Right lung (tissue), 5 donors: ENCODE results near the gene MECP2. TPM values are rescaled to one million over a fixed set of nuclear protein-coding genes. Genes with fewer than 3 reads are reported as not detected.

Experiments
- DNase-seq, 2 donors: peaks; one replicate each; pipeline ENCODE4 v3.0.0-alpha.2; 2013
- polyA plus RNA-seq, 5 donors: library from polyadenylated mRNA; unstranded; fragments of 120-200 nt; gene quantifications; one replicate each; pipeline versions ENCODE4 v1.2.1 to v1.2.3, GENCODE V29; 2013; ENCODE audit warnings: inconsistent platforms in 1 of 5, low replicate concordance in 1 of 5; ENCODE audit not compliant: insufficient read length in 5 of 5, insufficient read depth in 1 of 5

The MECP2 gene
- polyA plus RNA-seq, 5 donors = 24.2 to 32.5 (median 32.3) TPM

GRCh38 chrX:154019061-154019621, 78.4 kb downstream of the MECP2 start:
- no peak for DNase-seq

- DNase-seq = no peak
Measured at GRCh38 chrX:154018518-154019060, 78.9 kb downstream of the MECP2 start.

GRCh38 chrX:154017766-154018517, 79.6 kb downstream of the MECP2 start:
- DNase-seq = no peak

- no peak for DNase-seq
Measured at GRCh38 chrX:154016366-154017076, 81.0 kb downstream of the MECP2 start.

GRCh38 chrX:154015581-154016264, 81.8 kb downstream of the MECP2 start:
- DNase-seq = no peak

GRCh38 chrX:154014429-154015380, 82.8 kb downstream of the MECP2 start:
- DNase-seq = no peak

- peak in 1 of 2 donors; percentile 33 for DNase-seq
Measured at GRCh38 chrX:154013614-154014360, 83.7 kb downstream of the MECP2 start.

- no peak for DNase-seq
Measured at GRCh38 chrX:154013001-154013421, 84.5 kb downstream of the MECP2 start.

GRCh38 chrX:154012336-154012991, 85.1 kb downstream of the MECP2 start:
- DNase-seq = no peak

GRCh38 chrX:154011376-154012335, 85.9 kb downstream of the MECP2 start:
- DNase-seq = no peak

GRCh38 chrX:154010330-154011087, 87.0 kb downstream of the MECP2 start:
- DNase-seq = no peak

GRCh38 chrX:154008521-154008920, 89.0 kb downstream of the MECP2 start:
- no peak for DNase-seq

- no peak for DNase-seq
Measured at GRCh38 chrX:154006947-154007346, 90.6 kb downstream of the MECP2 start.

- DNase-seq = no peak
Measured at GRCh38 chrX:154004315-154004714, 93.2 kb downstream of the MECP2 start.

GRCh38 chrX:154002215-154002719, 95.2 kb downstream of the MECP2 start:
- DNase-seq = no peak

- DNase-seq = no peak
Measured at GRCh38 chrX:154000051-154000450, 97.5 kb downstream of the MECP2 start.

GRCh38 chrX:153999359-154000037, 98.0 kb downstream of the MECP2 start:
- DNase-seq = no peak
